ENCODE results near the gene ADCY5.

The ADCY5 gene

DNA sequence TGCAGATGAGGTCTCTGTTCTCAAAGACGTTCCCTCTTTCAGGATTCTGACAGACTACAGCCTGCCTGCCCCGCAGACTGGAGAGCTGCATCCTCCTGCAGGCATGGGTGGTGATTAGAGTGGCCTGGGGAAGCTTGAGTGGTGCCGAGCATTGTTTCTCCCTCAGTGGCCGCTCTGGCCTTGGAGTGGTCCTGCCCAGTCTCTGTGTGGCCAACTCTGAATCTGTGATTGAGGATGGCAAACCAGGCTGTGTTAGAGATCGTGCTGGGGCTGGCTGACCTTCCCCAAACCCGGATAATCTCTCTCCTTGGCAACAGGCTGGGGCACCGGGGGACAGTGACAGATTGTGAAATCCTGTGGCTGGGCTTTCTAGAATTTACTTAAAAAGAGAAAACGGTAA lies 11.0 kb upstream of the ADCY5 start:
- DNase-seq (ENCODE audit: low read depth in 1 of 2, low spot score in 1 of 2) = no peak

DNA sequence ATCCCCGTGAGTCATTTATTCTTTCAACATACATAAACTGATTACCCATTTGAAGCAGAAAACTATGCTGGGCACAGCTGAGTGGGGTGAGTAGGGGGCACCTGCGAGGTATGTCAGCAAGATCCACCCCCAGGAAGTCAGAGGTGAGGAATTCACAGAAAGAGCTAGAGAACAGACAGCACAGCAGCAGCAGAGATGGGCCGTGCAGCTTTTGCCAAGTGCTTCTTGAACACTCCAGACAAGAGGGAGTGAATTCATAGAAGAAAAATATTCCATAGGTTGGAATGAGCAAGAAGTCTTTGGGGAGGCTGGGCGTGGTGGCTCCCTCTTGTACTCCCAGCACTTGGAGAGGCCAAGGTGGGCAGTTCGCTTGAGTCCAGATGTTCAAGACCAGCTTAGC lies 9.4 kb upstream of the ADCY5 start:
- no peak for DNase-seq (ENCODE audit: low read depth in 1 of 2, low spot score in 1 of 2)

DNA sequence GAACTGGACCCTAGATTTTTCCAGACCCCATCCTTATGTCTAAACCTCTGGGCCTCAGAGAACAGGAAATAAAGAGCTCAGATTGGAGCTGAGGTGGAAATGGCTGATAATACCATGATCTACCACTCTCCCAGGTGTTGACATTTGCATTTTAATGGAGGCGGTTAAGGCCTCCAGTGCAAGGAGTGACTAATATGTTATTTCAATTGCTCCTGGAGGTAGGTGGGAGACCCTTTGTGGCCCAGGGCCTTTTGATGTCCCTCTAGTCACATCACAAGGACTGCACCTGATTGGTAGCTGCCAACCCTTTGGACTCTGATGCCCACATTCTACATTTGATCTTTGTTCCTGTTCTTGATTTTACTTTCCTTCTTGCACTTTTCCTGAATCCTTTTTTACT lies 9.0 kb upstream of the ADCY5 start:
- DNase-seq (ENCODE audit: low read depth in 1 of 2, low spot score in 1 of 2) = no peak

DNA sequence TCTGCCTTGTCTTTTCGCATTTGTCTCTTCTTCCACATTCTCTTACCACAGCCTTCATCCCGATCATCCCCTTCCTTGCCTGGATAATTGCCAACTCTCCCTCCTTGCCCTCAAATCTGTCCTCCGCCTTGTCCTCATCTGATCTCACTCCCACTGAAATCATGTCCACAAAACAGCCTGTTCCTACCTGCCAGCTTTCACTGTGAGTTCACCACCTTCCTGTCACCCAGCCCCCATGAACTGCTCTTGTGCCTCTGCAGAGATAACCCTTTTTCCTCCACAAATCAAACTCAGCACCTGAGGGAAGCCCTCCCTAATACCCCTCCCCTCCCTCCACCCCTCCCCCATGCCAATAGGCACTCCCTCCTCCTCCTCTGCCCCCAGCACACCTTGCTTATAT lies 4.8 kb upstream of the ADCY5 start:
- DNase-seq (ENCODE audit: low read depth in 1 of 2, low spot score in 1 of 2) = no peak

DNA sequence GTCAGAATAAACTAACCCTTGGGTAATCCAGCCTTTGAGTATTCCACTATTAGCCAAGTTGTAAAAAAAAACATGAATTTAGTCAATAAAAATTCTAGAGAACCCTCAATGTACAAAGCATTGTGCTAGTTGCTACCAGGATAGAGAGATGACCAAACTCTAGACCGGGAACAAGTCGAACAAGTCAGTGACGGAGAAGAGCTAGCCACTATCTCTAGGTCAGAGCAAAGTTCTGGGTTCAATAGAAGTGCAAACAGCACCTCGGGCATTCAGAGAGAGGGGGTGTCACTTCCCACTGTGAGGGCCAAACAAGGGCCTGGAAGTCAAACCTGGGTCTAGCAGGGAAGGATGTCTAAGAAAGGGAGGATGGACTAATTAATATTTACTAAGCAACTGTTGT lies 2.3 kb upstream of the ADCY5 start:
- DNase-seq (ENCODE audit: low read depth in 1 of 2, low spot score in 1 of 2) = no peak

DNA sequence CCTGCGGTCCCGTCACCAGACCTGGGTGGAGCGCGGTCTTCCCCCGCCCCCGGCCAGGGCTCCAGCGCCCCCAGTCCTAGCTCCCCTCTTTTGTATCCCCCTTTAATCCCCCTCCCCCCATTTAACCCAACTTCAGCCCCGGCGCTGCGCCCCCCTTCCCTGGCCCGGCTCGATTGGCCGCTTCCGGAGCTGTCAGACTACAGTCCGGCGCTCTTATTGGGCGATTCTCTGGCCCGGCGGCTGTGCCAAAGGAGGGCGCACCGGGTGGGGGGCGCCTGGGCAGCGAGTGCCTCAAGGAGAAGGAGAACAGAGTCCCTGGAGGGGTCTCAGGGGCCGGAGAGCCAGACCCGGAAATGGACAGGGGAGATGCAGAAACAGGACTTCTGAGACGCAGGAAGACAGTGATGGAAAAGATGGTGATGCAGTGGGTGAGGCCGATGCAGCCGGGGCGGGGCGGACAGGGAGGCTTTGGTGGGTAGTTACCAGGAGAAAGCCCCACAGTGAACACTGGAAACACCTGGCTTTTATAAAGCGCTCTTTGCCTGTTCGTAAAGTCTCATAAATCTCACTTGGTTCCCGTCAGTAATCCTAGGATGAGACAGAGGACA lies 1.2 kb upstream of the ADCY5 start:
- no peak for DNase-seq (ENCODE audit: low read depth in 1 of 2, low spot score in 1 of 2)

DNA sequence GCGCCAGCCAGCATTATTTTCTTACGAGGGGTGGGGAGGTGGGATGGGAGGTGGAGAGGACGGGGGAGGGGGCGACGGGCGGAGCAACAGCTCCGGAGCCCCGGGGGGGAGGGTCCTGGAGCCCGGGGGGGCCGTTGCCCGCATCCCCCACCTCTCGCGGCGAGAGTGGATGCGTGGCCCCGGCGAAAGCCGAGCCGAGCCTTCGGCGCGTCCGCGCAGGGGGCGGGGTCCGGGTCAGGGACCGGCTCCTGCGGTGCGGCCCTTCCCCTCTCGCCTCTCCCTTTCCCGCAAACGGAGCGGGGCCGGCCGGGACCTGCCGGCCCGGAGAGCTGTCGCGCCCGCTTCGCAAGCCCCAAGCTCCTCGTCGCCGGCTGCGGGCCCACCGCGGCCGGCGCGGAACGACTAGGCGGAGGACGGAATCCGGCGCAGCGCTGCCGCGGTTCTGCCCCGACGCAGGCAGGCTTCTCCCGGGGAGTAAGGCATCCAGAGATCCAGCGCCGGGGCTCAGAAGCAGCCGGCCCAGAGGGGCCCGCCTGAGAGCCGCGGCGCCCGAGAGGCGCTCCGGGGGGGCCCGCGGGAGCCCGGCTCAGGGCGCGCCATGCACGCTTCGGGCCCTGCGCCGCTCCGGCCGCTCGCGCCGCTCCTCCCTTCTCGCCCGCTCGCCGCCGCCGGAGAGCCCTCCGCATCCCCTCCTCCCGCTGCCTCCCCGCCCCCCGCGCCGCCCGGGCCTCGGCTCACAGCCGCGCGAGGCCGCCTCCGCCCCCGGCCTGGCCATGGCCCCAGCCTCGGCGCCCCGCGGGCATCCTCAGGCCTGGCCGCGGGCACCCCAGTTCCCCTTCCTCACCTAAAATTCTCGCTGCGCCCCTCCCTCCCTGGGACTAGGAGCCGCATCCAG lies 459 bp upstream of the ADCY5 start:
- no peak for DNase-seq (ENCODE audit: low read depth in 1 of 2, low spot score in 1 of 2)

DNA sequence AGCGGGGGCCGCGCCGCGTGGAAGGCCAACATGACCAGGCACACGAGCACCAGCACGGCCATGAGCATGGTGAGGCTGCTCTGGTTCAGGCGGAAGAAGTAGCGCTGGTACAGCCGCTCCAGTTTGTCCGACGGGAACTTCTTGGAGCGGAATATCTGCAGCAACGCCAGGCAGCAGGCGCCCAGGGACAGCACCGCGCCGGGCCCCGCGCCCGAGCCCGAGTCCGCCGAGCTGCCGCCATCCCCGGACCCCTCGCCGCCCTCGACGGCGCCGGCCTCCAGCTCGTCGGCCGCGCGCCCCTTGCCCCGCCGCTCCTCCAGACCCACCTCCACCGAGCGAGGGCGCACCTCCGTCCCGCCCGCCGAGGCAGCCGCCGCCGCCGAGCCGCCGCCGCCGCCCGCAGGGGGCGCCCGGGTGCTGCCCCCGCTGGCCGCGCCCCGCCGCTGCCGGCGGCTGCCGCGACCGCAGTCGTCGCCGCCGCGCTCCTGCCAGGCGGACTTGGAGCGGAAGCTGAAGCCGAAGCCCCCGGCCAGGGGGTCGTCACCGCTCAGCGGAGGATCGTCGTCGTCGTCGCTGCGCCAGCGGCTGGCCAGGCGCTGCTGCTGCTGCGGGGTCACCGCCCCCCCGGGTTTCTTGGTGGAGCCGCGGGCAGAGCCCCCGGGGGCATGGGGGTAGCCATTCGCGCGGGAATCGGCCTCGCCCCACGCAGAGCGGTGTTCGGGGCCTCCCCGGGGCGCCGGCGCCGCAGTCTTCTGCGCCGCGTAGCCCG lies 957 bp downstream of the ADCY5 start:
- no peak for DNase-seq (ENCODE audit: low read depth in 1 of 2, low spot score in 1 of 2)

DNA sequence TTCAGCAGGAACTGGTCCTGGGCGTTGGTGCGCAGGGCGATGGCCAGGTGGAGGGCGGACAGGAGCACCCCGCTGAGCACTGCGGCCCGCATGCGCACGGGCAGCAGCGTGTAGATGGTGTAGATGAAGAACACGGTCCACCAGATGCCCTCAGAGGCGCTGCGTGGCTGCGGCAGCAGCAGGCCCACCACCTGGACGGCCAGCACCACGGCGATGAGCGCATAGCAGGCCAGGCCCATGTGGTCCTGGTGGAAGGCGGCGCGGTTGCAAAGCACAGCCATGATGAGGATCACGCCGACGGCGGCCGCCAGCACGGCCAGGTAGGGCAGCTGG lies 1.5 kb downstream of the ADCY5 start:
- no peak for DNase-seq (ENCODE audit: low read depth in 1 of 2, low spot score in 1 of 2)

DNA sequence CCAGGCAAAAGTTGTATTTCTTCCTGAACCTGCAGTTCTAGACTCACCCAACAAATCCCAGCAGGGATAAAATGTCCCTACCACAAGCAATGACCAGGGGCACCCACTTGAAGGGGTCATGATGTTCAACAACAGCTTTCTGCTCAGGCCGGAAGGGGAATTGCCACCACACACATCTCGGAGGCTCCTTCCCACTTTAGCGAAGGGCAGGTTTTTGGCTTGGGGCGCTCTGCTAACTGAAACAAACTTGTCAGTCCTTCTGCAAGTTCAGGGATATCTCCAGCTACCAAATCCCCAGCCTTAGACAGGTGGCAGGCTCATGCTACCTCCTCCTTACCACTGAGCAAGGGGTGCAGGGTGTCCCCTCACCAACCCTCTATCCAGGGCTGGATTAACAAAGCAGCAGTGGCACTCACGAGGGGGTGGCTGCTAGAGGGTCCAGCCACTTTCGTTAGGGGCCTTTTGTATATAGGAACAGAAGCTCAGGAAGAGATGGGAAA lies 2.2 kb downstream of the ADCY5 start:
- no peak for DNase-seq (ENCODE audit: low read depth in 1 of 2, low spot score in 1 of 2)

DNA sequence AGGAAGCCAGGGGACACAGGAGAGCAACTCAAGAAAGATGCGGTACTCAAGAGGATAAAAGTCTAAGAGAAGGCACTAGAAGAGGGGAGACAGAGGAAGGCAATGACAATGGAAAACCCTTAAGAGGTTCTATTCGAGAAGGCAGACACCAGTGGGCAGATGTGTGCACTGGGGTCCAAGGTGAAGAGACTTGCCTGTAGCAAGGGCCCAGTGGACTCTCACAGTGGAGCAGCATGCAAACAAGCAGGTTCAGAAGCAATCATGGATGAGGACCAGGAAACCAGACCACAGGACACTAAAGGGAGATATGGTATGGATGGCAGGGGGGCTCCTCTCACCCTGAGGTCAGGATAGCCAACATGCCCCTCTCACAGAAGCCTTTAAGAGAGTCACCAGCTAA lies 2.7 kb downstream of the ADCY5 start:
- no peak for DNase-seq (ENCODE audit: low read depth in 1 of 2, low spot score in 1 of 2)

DNA sequence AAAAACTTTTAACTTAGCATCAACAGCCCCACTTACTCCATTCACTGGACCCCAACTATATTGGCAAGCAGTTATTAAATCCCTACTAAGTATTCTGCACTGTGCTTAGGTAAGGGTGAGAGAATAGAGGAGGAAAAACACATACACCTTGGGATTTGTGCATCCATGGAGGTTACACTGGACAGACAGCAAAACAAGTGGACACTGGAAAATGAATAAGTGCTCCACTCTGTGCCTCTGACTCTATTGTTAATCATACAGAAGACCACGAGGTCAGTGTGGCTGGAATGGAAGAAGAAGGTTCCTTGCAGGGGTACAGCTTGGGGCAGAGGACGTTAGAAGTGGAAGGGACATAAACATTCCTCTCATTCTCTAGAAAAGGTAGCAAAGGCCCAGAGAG lies 3.2 kb downstream of the ADCY5 start:
- no peak for DNase-seq (ENCODE audit: low read depth in 1 of 2, low spot score in 1 of 2)

DNA sequence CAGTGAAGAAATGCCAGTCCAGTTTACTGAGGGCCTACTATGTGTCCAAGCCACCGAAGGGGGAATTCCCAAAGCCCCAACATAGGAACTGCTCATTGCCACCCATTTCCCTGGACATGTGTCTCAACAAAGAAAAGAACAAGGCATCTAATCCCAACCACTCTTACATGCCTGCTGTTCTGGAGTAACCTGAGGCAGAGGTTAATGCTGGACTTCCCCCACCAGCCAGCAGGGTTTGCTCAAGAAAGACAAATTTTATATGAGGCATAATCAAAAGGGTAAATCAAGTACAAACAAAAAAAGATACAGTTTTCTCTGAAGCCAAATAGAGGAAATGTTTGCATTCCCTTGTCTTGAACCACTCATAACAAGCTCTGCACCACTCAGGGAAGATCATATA lies 4.1 kb downstream of the ADCY5 start:
- DNase-seq (ENCODE audit: low read depth in 1 of 2, low spot score in 1 of 2) = no peak

DNA sequence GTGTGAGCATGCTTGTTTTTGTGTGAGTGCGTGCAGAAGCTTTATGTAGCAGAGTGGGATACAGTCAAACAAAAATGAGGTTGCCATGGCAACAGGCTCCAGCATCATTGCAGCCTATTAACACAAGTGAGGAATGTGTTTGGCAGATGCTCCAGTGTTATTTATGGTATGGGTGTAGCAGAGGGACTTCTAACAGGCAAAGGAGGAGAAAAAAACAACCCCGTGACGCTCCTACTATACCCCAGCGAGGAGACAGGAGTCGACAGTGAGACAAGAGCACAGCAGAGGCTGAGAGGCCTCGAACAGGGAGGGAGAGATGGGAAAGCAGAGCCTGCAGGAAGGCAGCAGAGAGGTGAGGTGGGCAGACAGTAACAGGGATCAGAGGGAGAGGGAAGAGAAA lies 4.9 kb downstream of the ADCY5 start:
- DNase-seq (ENCODE audit: low read depth in 1 of 2, low spot score in 1 of 2) = no peak

DNA sequence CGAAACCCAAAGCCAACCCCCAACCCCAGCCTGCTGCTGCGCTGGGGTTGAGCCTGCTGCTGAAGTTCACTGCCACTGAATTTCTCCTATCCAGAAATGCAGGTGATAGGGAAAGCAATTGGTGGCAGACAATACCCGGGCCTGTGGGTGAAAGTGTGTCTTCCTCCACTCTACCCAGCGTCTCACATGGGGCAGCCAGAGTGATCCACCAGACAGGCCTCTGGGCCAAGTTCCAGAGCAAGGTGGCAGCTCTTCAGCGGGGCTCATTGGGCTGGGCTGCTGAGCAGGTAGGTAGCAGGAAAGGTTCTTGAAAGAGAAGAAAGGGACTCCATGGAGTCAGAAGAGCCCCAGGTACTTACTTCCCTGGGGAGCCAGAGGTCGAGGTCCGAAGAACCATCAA lies 6.0 kb downstream of the ADCY5 start:
- no peak for DNase-seq (ENCODE audit: low read depth in 1 of 2, low spot score in 1 of 2)

DNA sequence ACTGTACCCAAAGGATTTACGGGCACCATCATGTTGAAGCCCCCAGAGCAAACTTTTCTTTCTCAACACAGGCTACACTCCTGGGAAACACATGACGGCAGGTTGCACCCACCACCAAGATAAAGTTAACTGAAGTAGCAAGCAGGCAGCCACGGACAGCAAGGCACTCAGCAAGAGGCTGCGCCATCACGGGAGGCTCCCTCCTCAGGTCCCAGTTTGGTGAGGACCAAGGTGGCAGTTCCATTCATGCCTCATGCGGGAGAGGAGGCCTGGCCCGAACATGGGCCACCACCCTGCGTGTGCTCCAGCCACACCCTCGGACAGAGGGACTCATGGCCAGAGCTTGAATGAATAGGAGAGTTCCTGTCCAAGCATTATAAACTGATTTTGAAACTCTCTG lies 6.8 kb downstream of the ADCY5 start:
- no peak for DNase-seq (ENCODE audit: low read depth in 1 of 2, low spot score in 1 of 2)

DNA sequence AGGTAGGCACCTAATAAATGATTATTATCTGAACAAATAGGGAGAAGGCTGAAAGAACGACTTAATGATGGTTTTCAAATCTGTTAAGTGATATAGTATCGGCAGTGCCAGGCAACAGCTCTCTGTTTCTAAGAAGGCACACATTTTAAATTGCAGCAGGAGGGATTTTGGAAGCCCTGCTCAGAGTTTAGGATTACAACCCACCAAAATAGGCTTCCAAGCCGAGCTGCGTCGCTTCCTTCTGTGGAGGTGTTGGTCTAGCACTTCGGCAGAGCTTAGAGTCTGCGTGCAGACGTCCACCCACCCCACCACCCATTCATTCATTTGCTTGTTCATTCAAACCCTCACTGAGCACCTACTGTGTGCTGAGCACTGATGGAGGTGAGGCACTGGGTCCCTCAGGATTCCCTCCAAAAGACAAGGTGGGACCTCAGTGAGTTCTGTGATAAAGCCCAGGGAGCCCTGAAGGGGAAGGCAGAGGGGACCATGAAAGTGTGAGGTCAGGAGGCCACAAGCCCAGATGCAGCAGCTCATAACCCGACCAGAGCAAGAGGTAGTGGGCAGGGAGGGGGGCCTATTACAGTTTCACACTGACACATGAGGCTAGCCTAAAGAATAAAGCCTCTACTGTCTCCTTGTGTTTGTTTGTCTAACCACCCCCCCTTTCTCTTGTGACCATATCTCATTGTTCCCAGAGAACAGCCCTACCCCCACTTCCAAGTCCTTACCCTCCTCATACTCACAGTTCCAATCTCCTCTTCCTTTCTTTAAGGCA lies 8.9 kb downstream of the ADCY5 start:
- DNase-seq (ENCODE audit: low read depth in 1 of 2, low spot score in 1 of 2) = no peak

DNA sequence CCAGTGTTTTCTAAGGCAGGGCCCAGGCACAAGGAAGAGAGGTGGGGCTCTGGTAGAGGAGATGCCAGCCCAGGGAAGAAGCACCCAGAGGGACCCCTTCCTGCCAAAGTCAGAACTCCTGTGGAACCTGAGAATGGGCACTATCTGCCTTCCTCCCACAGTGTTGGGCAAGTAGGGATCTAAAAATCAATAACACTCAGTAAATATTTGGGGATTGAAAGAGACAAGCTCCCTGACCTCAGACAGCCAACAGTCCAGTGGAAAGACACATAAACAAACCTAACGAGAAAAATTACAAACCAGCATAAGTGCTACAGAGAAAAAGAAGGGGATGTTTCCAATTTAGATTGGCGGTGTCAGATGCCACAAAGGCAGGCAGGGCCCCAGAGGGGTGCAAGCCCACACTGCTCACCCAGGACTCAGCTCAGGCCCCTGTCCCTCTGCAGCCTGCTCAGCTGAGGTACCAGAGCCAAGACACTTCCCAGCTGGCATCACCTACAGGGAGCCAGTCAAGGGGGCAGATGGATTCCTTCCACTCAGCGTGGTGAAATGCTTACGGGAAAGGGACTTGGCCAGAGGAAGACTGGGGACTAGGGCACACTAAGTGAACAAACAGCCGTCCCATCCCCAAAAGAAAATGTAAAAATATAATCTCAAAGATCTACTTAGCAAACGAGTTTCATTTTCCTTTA lies 15.9 kb downstream of the ADCY5 start:
- DNase-seq (ENCODE audit: low read depth in 1 of 2, low spot score in 1 of 2) = no peak

DNA sequence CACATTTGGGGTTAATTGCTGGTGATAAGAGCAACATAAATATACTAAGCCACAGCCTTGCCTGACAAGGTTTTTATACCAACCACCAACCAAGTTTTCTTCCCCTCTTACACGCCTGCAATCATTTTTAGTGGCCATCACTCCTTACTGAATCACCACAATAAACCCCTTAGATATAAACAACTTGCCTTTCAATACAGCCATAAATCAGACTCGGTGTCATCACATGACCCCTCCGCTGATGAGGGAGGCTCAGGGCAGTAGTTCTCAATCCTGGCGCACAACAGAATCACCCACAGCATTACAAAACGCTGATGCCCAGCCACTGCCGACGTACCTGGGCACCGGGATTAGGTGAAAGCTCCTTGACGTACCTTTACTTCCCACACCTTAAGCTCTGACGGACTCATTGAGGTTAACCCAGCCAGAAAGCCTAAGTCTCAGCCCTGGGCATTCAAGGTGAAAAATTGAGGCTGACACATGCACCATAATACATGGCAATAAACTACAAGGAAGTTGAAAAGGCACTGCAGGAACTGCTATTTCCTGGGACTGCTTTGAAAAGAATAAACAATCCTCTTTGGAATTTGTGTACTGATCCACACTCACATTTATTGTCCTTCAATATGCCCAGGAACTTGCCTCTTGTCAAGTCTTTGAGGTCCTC lies 17.1 kb downstream of the ADCY5 start:
- DNase-seq (ENCODE audit: low read depth in 1 of 2, low spot score in 1 of 2) = no peak

DNA sequence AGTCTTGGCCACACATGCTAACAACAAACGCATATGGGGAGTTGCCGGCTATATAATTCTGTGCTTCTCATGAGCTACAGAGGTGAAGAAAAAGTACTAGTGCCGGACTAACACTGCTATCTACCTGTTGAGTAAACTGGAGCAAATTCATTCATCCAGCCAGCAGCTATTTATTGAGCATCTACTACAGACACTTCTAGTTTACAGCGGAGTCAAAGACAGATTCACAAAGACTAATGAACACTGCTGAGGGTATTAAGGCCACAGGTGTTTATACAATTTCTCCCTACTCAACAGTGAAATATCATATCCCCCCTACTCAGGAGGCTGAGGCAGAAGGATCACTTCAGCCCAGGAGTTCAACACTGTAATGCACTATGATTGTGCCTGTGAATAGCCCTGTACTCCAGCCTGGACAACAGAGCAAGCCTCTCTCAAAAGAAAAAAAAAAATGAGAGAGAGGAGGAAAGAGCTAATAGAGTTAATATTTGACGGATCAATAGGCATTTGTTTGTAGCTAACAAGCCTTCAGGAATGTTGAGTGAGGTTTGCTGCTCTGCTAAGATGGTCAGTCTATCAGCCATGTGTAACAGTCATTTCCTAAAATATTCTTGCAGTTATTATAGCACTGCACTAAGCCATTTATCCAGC lies 17.8 kb downstream of the ADCY5 start:
- DNase-seq (ENCODE audit: low read depth in 1 of 2, low spot score in 1 of 2) = no peak

Data from activated CD4-positive, alpha-beta T cell treated with anti-CD3 and anti-CD28 coated beads, Interleukin-2, amount 50 U/mL, for 24 hours (primary cell).